ENCODE measurements around the gene IL19.
"Not testable (repeated sequence)": the region's sequence is repeated elsewhere in the genome, so short reads cannot be mapped to it uniquely, and the experiment has no call there.

Gene IL19

GRCh38 chr1:206778031-206778430 is 7.5 kb downstream of the IL19 start:
- DNase-seq, result no peak

- DNase-seq, result not testable (repeated sequence)
Measured at GRCh38 chr1:206778911-206779310, 8.3 kb downstream of the IL19 start.

- DNase-seq, result no peak
Measured at GRCh38 chr1:206779638-206780037, 9.1 kb downstream of the IL19 start.

GRCh38 chr1:206782448-206782847 is 11.9 kb downstream of the IL19 start:
- DNase-seq, result no peak

GRCh38 chr1:206783506-206783905 is 12.9 kb downstream of the IL19 start:
- DNase-seq, result no peak

- DNase-seq, result no peak
Measured at GRCh38 chr1:206784471-206784903, 13.9 kb downstream of the IL19 start.

- no peak for DNase-seq
Measured at GRCh38 chr1:206785182-206785765, 14.7 kb downstream of the IL19 start.

- DNase-seq, result no peak
Measured at GRCh38 chr1:206786212-206786886, 15.8 kb downstream of the IL19 start.

- DNase-seq, result no peak
Measured at GRCh38 chr1:206787891-206788290, 17.3 kb downstream of the IL19 start.

GRCh38 chr1:206788487-206789050 is 18.0 kb downstream of the IL19 start:
- DNase-seq, result no peak

- no peak for DNase-seq
Measured at GRCh38 chr1:206790502-206791250, 20.1 kb downstream of the IL19 start.

- DNase-seq, result no peak
Measured at GRCh38 chr1:206792939-206793607, 22.5 kb downstream of the IL19 start.

- no peak for DNase-seq
Measured at GRCh38 chr1:206793620-206794019, 23.0 kb downstream of the IL19 start.

- DNase-seq, result no peak
Measured at GRCh38 chr1:206794294-206794908, 23.8 kb downstream of the IL19 start.

- DNase-seq, result no peak
Measured at GRCh38 chr1:206796116-206796515, 25.5 kb downstream of the IL19 start.

GRCh38 chr1:206796981-206797402 is 26.4 kb downstream of the IL19 start:
- no peak for DNase-seq

- no peak for DNase-seq
Measured at GRCh38 chr1:206797534-206798383, 27.2 kb downstream of the IL19 start.

GRCh38 chr1:206798384-206798996 is 27.9 kb downstream of the IL19 start:
- DNase-seq, result no peak

- DNase-seq, result no peak
Measured at GRCh38 chr1:206799311-206799710, 28.7 kb downstream of the IL19 start.

GRCh38 chr1:206800411-206800810 is 29.8 kb downstream of the IL19 start:
- DNase-seq, result no peak

- DNase-seq, result no peak
Measured at GRCh38 chr1:206800891-206801290, 30.3 kb downstream of the IL19 start.

Data from NCI-H2227 treated with DMSO at 0.1 percent for 48 hours (cell line).